ENCODE measurements around the gene CISH. TPM values are rescaled to one million over a fixed set of nuclear protein-coding genes. Genes with fewer than 3 reads are reported as not detected.

Gene CISH
- total and polyA plus RNA-seq, 9 of the 15 experiments (the other 6 are each of a cell fraction or from before 2014, with no cell fraction given): 1.7 to 47.7 (median 18.3) TPM

GRCh38 chr3:50610992-50611463 lies 546 bp downstream of the CISH start:
- Histone ChIP-seq H3K36me3 (ENCODE audit: control insufficient read depth, insufficient read depth, low read length) (peaks cover 49% of the 10 kb centered on the region), H4K20me1 (replicated peaks; ENCODE audit: control insufficient read depth, insufficient read depth, low read length) (peaks cover 31% of the 10 kb centered on the region), H3K4me3 (peak overlapping the region; percentile 87), H3K79me2 (ENCODE audit: control insufficient read depth, insufficient read depth, low read length) (peaks cover 74% of the 10 kb centered on the region), H3K27me3 (ENCODE audit: control insufficient read depth in 2 of 2, insufficient read depth in 2 of 2, low read length in 2 of 2) (no peaks in the 10 kb centered on the region), H2AFZ (ENCODE audit: low read depth, low read length) (no peak overlapping the region), H3K9me1 (ENCODE audit: control insufficient read depth, insufficient read depth, low read length) (no peaks in the 10 kb centered on the region), H3K4me1 (replicated peaks in 1 of 2; ENCODE audit: control insufficient read depth in 2 of 2, insufficient read depth in 2 of 2, low read length in 2 of 2) (peaks cover 18 to 36% of the 10 kb centered on the region in 2 experiments; a peak in 4 of 5 replicates), H3K9me3 (replicated peaks; ENCODE audit: control insufficient read depth, insufficient read depth, low read depth, low read length) (no peaks in the 10 kb centered on the region), H3K27ac (ENCODE audit: extremely low read depth, low read depth, low read length) (peak overlapping the region; percentile 85), H3K9ac (ENCODE audit: insufficient read depth in 1 of 2, low read depth in 2 of 2, low read length in 2 of 2) (peak overlapping the region; percentile 87 to 94), H3K4me2 (ENCODE audit: insufficient read depth, low read length) (peak overlapping the region; percentile 95)
- FAIRE-seq (no peak), DNase-seq (ENCODE audit: extremely low read depth in 1 of 4, low spot score in 3 of 4) (no peak), ATAC-seq (no peak)
- POLR2A ChIA-PET: interaction anchor here (0.6 to 2.0 kb wide), 8 partner anchors 13 to 148 kb away, joined by 3 to 10 read pairs (median 4); partner anchors contain the start of gene HEMK1
- intact Hi-C loops (cut with micrococcal nuclease): loop anchor here (1.0 to 10.0 kb wide), 3 partner anchors 21 to 774 kb away; partner anchors contain the start of genes MANF and TMEM115
- CTCF ChIA-PET (ENCODE audit: low intra/inter-chr PET ratio): no interaction called here
- 0% methylated on average over 6 of the region's 10 CpGs for WGBS (ENCODE audit: insufficient coverage, low coverage, missing lambda C conversion rate)
- TSS peak; percentile 44 for BruUV-seq (replicated peaks)
- in situ Hi-C loops (cut with MboI): loop anchor here (5.0 kb wide), 1 partner anchor 34 kb away; no protein-coding TSS in a partner anchor
- TF ChIP-seq ZNF511 (CRISPR knock-in tag; IDR thresholded peaks at IDR 0.05) (0 out of 2 replicates have a peak, but pooled peaks have one; percentile 4), NR2F6 (CRISPR knock-in tag; IDR thresholded peaks at IDR 0.05) (no peak), TFAM (CRISPR knock-in tag; conservative IDR thresholded peaks at IDR 0.05) (no peak), KLF10 (CRISPR knock-in tag; IDR thresholded peaks at IDR 0.05) (no peak), ZBTB9 (CRISPR knock-in tag; IDR thresholded peaks at IDR 0.05) (no peak), EGR1 (conservative IDR thresholded peaks at IDR 0.05) (0 out of 2 replicates have a peak, but pooled peaks have one; percentile 53), RBM39 (optimal IDR thresholded peaks at IDR 0.05; ENCODE audit: low read depth, low read length) (no peak), DIDO1 (tag; IDR thresholded peaks at IDR 0.05; ENCODE audit: low read depth) (no peak), XRCC3 (IDR thresholded peaks at IDR 0.05) (no peak), HNRNPUL1 (IDR thresholded peaks at IDR 0.05; ENCODE audit: low read length) (no peak), MTA2 (IDR thresholded peaks at IDR 0.05; ENCODE audit: low read depth) (no peak), CXXC5 (CRISPR knock-in tag; IDR thresholded peaks at IDR 0.05) (no peak), ZBTB43 (CRISPR knock-in tag; IDR thresholded peaks at IDR 0.05) (0 out of 2 replicates have a peak, but pooled peaks have one; percentile 20), RFX1 (IDR thresholded peaks at IDR 0.05) (no peak), USF1 (CRISPR knock-in tag; IDR thresholded peaks at IDR 0.05) (0 out of 2 replicates have a peak, but pooled peaks have one; percentile 13), HDGF (IDR thresholded peaks at IDR 0.05) (0 out of 2 replicates have a peak, but pooled peaks have one; percentile 16)

All from K562 (cell line).